OCI-LY1 (cell line): ENCODE measurements around the gene DOCK2.

ENCODE experiments used
- H2AFZ ChIP-seq: fragments of 200-600 bp; sonication (generic), shearing (Covaris generic); 2 replicates; pipeline ENCODE4 v1.6.0; 2014; ENCODE audit warnings: antibody characterized with exemption, mild to moderate bottlenecking, low read length
- H3F3A ChIP-seq: fragments of 200-600 bp; sonication (generic), shearing (Covaris generic); 2 replicates; pipeline ENCODE4 v1.6.0; 2014; ENCODE audit warnings: mild to moderate bottlenecking, antibody characterized with exemption, low read length, moderate library complexity; ENCODE audit not compliant: insufficient read depth
- H3K27ac ChIP-seq: fragments of 200-600 bp; sonication (generic); 2 replicates; pipeline ENCODE4 v1.5.1; 2014; ENCODE audit warnings: low read length, mixed run types, mild to moderate bottlenecking, low read depth; ENCODE audit not compliant: poor library complexity, severe bottlenecking
- H3K27me3 ChIP-seq: fragments of 200-600 bp; sonication (generic); 2 replicates; pipeline ENCODE4 v1.6.0; 2014; ENCODE audit warnings: antibody characterized with exemption, mild to moderate bottlenecking, low read length, moderate library complexity; ENCODE audit not compliant: insufficient read depth
- H3K36me3 ChIP-seq: fragments of 200-600 bp; sonication (generic); 2 replicates; pipeline ENCODE4 v1.6.1; 2014; ENCODE audit warnings: mild to moderate bottlenecking, antibody characterized with exemption, low read length, moderate library complexity, mixed read lengths; ENCODE audit not compliant: insufficient read depth
- H3K4me1 ChIP-seq: fragments of 200-600 bp; sonication (generic); 2 replicates; pipeline ENCODE4 v1.5.1; 2014; ENCODE audit warnings: mild to moderate bottlenecking, low read length, moderate library complexity; ENCODE audit not compliant: insufficient read depth, severe bottlenecking
- H3K4me2 ChIP-seq: fragments of 200-600 bp; sonication (generic), shearing (Covaris generic); 2 replicates; pipeline ENCODE4 v1.6.1; 2014; ENCODE audit warnings: low read length
- H3K4me3 ChIP-seq: fragments of 200-600 bp; sonication (generic); 2 replicates; pipeline ENCODE4 v1.5.1; 2014; ENCODE audit warnings: low read length, low read depth, mild to moderate bottlenecking, mixed read lengths; ENCODE audit not compliant: poor library complexity, severe bottlenecking
- H3K79me2 ChIP-seq: fragments of 200-600 bp; shearing (Covaris generic); 2 replicates; pipeline ENCODE4 v1.6.1; 2016; ENCODE audit warnings: mixed run types, low read length, mixed read lengths; ENCODE audit not compliant: insufficient read depth
- H3K9ac ChIP-seq: fragments of 200-600 bp; sonication (generic), shearing (Covaris generic); 2 replicates; pipeline ENCODE4 v1.6.1; 2014; ENCODE audit warnings: mild to moderate bottlenecking, low read length, mixed read lengths
- H3K9me2 ChIP-seq: fragments of 200-600 bp; sonication (generic), shearing (Covaris generic); 2 replicates; pipeline ENCODE4 v1.6.1; 2014; ENCODE audit warnings: low read depth, mild to moderate bottlenecking, low read length, mixed read lengths
- H3K9me3 ChIP-seq: fragments of 200-600 bp; shearing (Covaris generic); 2 replicates; pipeline ENCODE4 v1.6.1; 2014; ENCODE audit warnings: low read length, mixed read lengths
- H4K20me1 ChIP-seq: fragments of 200-600 bp; sonication (generic), shearing (Covaris generic); 2 replicates; pipeline ENCODE4 v1.6.0; 2016; ENCODE audit warnings: mild to moderate bottlenecking, low read length; ENCODE audit not compliant: insufficient read depth
- CTCF ChIP-seq: fragments of 200-600 bp; sonication (generic), shearing (Covaris generic); IDR thresholded peaks from 2 replicates; pipeline ENCODE4 v1.5.1; 2017; ENCODE audit warnings: mild to moderate bottlenecking, antibody characterized with exemption, low read length, moderate library complexity, mixed read lengths
- EZH2 ChIP-seq: fragments of 200-600 bp; sonication (generic), shearing (Covaris generic); IDR thresholded peaks from 2 replicates; pipeline ENCODE4 v1.8.0; 2017; ENCODE audit warnings: borderline replicate concordance, mixed run types, mild to moderate bottlenecking, antibody characterized with exemption, low read length, moderate library complexity, mixed read lengths

Gene DOCK2

DNA sequence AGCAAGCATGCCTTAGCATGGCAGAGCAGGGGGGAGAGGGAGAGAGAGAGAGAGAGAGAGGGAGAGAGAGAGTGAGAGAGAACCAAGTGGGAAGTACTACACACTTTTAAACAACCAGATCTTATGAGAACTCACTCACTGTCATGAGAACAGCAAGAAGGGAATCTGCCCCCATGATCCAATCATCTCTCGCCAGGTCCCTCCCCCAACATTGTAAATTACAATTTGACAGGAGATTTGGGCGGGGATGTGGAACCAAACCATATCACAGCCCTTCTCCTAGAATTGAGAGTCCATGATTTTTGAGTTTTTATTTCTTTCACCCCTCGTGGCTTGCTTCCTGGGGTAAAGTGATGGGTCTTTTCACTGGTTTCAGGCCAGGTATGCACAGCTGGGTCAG lies 98.8 kb downstream of the DOCK2 start:
- TF ChIP-seq CTCF = no peak
- TF ChIP-seq EZH2 = no peak
- peaks cover 4% of the 10 kb centered on the region for H3K79me2 ChIP-seq

DNA sequence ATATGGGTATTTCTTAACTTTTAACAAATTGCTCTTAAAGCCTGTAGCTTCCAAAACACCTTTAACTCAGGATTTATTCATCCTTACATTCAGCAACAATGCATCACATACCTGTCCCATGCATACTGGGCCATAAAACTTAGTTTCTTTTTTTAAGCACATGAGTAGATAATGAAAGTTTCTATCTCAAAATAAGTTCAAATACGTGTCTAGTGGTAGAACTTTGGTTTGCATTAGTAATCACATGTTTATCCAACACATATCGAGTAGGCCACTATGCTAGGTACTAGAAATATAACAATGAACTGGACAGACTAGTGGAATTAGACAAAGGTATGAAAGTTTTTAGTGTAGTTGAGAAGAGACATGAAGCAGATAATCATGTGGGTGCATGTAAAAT lies 99.6 kb downstream of the DOCK2 start:
- Histone ChIP-seq H3F3A (no peaks in the 10 kb centered on the region), H3K79me2 (peaks cover 4% of the 10 kb centered on the region)

More for the DNA sequence above, 98.8 kb downstream of the DOCK2 start:
- no peak overlapping the region for H3K27ac ChIP-seq
- no peak overlapping the region for H2AFZ ChIP-seq
- no peaks in the 10 kb centered on the region for H3K4me1 ChIP-seq
- H4K20me1 ChIP-seq = no peaks in the 10 kb centered on the region
- peaks cover 96% of the 10 kb centered on the region for H3K36me3 ChIP-seq
- no peak overlapping the region for H3K9ac ChIP-seq
- no peaks in the 10 kb centered on the region for H3F3A ChIP-seq
- H3K4me2 ChIP-seq = no peak overlapping the region
- peaks cover 3% of the 10 kb centered on the region for H3K9me3 ChIP-seq
- no peaks in the 10 kb centered on the region for H3K27me3 ChIP-seq
- H3K4me3 ChIP-seq = no peak overlapping the region
- H3K9me2 ChIP-seq = no peaks in the 10 kb centered on the region

DNA sequence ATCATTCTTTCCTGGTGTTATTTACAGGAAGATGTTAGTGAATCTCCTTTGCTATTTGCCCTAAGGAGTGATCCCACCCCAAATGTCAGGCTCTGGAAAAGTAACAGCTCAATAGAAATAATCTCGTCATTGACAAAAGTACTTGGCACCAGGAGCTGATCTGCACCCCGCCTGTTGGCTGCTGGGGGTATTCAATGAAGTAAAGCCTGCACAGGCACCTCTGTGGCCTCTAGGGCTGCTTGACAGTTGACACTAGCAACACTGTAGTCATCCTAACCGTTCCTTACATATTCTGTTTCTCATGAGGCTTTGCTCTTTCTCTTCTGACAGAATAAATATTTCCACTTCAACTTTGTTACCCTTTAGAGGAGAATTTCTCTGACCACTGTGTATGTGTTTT lies 103.4 kb downstream of the DOCK2 start:
- Histone ChIP-seq H3K79me2 (no peaks in the 10 kb centered on the region; the same call in 1 of the 2 replicates), H3K9ac (no peak overlapping the region), H3K4me3 (no peak overlapping the region), H3K4me2 (no peak overlapping the region), H3K9me2 (no peaks in the 10 kb centered on the region), H3K4me1 (no peaks in the 10 kb centered on the region), H3K27me3 (no peaks in the 10 kb centered on the region), H4K20me1 (no peaks in the 10 kb centered on the region), H3K27ac (no peak overlapping the region), H3K36me3 (peaks cover 83% of the 10 kb centered on the region; the same call in 1 of the 2 replicates), H3K9me3 (no peaks in the 10 kb centered on the region), H3F3A (no peaks in the 10 kb centered on the region), H2AFZ (no peak overlapping the region)
- TF ChIP-seq CTCF (no peak), EZH2 (no peak)

More for the DNA sequence above, 99.6 kb downstream of the DOCK2 start:
- Histone ChIP-seq H3K4me3 (no peak overlapping the region), H4K20me1 (no peaks in the 10 kb centered on the region), H3K27me3 (no peaks in the 10 kb centered on the region), H3K27ac (no peak overlapping the region), H3K9me3 (peaks cover 3% of the 10 kb centered on the region), H3K9me2 (no peaks in the 10 kb centered on the region), H3K9ac (no peak overlapping the region), H2AFZ (no peak overlapping the region), H3K36me3 (peaks cover 95% of the 10 kb centered on the region), H3K4me2 (no peak overlapping the region), H3K4me1 (no peaks in the 10 kb centered on the region)
- no peak for TF ChIP-seq EZH2
- TF ChIP-seq CTCF = no peak
